Natural killer cell (primary cell): ENCODE results near the gene MED8. TPM values are rescaled to one million over a fixed set of nuclear protein-coding genes. Genes with fewer than 3 reads are reported as not detected.

ENCODE experiments used
- ATAC-seq, 3 donors: fragments of 150-1000 bp in 2 of 3; fragments of 200-7000 bp in 1 of 3; cut with Tn5 transposase; 1 replicate in 1 of 3; 2 replicates in 2 of 3; pipeline ENCODE4 v1.10.0; 2021; ENCODE audit warnings: mild to moderate bottlenecking in 2 of 3, moderate library complexity in 2 of 3
- DNase-seq, 2 donors: peaks; one replicate each; pipeline versions ENCODE4 v3.0.0 to v3.0.0-alpha.2; 2013 to 2021; ENCODE audit warnings: mixed read lengths in 1 of 2
- H3K27ac ChIP-seq: one replicate; pipeline ENCODE4 v1.5.1; 2013; ENCODE audit warnings: mild to moderate bottlenecking, low read length
- H3K27me3 ChIP-seq: one replicate; pipeline ENCODE4 v1.6.1; 2013; ENCODE audit warnings: low read length; ENCODE audit not compliant: control insufficient read depth, insufficient read depth
- H3K36me3 ChIP-seq: one replicate; pipeline ENCODE4 v1.6.1; 2013; ENCODE audit warnings: low read length; ENCODE audit not compliant: control insufficient read depth, insufficient read depth
- H3K4me1 ChIP-seq: one replicate; pipeline ENCODE4 v1.6.1; 2013; ENCODE audit warnings: low read length; ENCODE audit not compliant: control insufficient read depth, insufficient read depth
- H3K4me3 ChIP-seq: one replicate; pipeline ENCODE4 v1.5.1; 2013; ENCODE audit warnings: low read length
- H3K9me3 ChIP-seq: one replicate; pipeline ENCODE4 v1.6.1; 2013; ENCODE audit warnings: low read length; ENCODE audit not compliant: control insufficient read depth, insufficient read depth
- H3K27ac Mint-ChIP-seq, 2 donors: one replicate each; pipeline ENCODE4 v1.8.0; 2022; ENCODE audit warnings: mild to moderate bottlenecking in 2 of 2, mixed read lengths in 2 of 2, moderate library complexity in 1 of 2
- H3K27me3 Mint-ChIP-seq, 2 donors: one replicate each; pipeline ENCODE4 v1.8.0; 2022; ENCODE audit warnings: low read depth in 2 of 2, mixed read lengths in 2 of 2
- H3K36me3 Mint-ChIP-seq: one replicate; pipeline ENCODE4 v1.8.0; 2022; ENCODE audit warnings: mixed read lengths
- H3K4me1 Mint-ChIP-seq, 2 donors: one replicate each; pipeline ENCODE4 v1.8.0; 2022; ENCODE audit warnings: mixed read lengths in 2 of 2
- H3K4me3 Mint-ChIP-seq: one replicate; pipeline ENCODE4 v1.8.0; 2022; ENCODE audit warnings: mild to moderate bottlenecking, moderate library complexity, mixed read lengths
- H3K9me3 Mint-ChIP-seq, 2 donors: one replicate each; pipeline ENCODE4 v1.8.0; 2022; ENCODE audit warnings: mixed read lengths in 2 of 2
- WGBS: methylation state at CpG from one replicate; pipeline ENCODE4 v1.1.7; 2013; ENCODE audit warnings: missing lambda C conversion rate; ENCODE audit not compliant: insufficient coverage; 5-methylcytosine and 5-hydroxymethylcytosine counted together
- intact Hi-C: fragments of 100-400 bp; cut with micrococcal nuclease; formaldehyde crosslinking; loops from one replicate; pipeline ENCODE4 v1.14.2; 2022
- total RNA-seq, 4 donors: library from RNA; stranded (reverse); fragments of 120-200 nt in 1 of 4; gene quantifications; one replicate each; pipeline versions ENCODE4 v1.2.3 to v1.2.4, GENCODE V29; 2013 to 2022
- TF ChIP-seq, protein P1 (sequence below): fragments of 200-600 bp; IDR thresholded peaks from one replicate; pipeline ENCODE4 v1.8.0; 2022; ENCODE audit warnings: antibody characterized with exemption

MED8 gene
- total RNA-seq, 3 donors from 2014 or later (not counting 1 experiment from before 2014, with no cell fraction given): 17.8 to 26.8 (median 22.0) TPM

DNA sequence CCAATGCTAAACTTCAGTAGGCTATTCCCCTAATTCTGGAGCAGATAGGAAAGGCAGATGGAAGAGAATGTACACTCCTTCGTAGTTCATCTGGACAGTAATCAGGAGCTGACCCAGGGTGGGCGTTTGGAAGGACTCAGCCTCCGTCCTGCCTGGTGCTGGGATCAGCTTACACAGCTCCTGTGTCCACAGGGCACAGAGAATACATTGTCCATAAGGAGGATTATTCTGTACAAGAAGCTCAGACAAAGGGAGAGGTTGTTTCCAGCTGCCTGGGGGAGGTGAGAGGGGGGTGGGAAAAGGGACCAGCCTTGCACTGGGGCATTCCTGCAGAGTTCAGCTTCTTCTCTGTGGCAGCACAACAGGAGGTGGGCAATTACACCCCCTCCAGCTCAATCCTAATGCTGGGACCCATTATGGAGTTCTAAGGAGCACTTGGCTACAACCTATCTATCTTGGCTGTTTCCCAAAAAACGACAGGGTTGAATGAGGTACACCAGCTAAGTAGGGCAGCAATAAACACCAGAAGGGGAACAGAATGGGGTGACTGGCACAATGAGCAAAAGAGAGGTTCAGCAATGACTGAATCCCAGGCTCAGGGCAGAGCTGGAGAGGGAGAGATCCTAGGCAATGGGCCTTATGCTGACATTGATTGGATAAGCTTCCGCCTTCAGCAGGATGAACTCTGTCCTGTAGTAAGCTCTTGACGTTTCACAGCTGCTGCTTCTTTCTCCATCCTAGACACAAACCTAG is 7.4 kb downstream of the MED8 start:
- peaks cover 29% of the 10 kb centered on the region for H3K36me3 Mint-ChIP-seq
- no peaks in the 10 kb centered on the region for H3K9me3 Mint-ChIP-seq
- Histone ChIP-seq H3K27ac (no peak overlapping the region), H3K27me3 (no peaks in the 10 kb centered on the region), H3K4me3 (no peak overlapping the region), H3K4me1 (peaks cover 3% of the 10 kb centered on the region), H3K9me3 (no peaks in the 10 kb centered on the region), H3K36me3 (peaks cover 49% of the 10 kb centered on the region)
- H3K4me3 Mint-ChIP-seq: no peak overlapping the region
- WGBS: 86% methylated on average over 6 of the region's 6 CpGs
- H3K4me1 Mint-ChIP-seq: peaks cover 2 to 14% of the 10 kb centered on the region in 2 donors
- intact Hi-C loops: no loop called here
- DNase-seq (no peak), ATAC-seq (no peak)
- no peaks in the 10 kb centered on the region for H3K27me3 Mint-ChIP-seq
- TF ChIP-seq, protein P1, sequence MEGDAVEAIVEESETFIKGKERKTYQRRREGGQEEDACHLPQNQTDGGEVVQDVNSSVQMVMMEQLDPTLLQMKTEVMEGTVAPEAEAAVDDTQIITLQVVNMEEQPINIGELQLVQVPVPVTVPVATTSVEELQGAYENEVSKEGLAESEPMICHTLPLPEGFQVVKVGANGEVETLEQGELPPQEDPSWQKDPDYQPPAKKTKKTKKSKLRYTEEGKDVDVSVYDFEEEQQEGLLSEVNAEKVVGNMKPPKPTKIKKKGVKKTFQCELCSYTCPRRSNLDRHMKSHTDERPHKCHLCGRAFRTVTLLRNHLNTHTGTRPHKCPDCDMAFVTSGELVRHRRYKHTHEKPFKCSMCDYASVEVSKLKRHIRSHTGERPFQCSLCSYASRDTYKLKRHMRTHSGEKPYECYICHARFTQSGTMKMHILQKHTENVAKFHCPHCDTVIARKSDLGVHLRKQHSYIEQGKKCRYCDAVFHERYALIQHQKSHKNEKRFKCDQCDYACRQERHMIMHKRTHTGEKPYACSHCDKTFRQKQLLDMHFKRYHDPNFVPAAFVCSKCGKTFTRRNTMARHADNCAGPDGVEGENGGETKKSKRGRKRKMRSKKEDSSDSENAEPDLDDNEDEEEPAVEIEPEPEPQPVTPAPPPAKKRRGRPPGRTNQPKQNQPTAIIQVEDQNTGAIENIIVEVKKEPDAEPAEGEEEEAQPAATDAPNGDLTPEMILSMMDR: no peak
- H3K27ac Mint-ChIP-seq: peak overlapping the region in 1 of 2 donors; percentile 70

DNA sequence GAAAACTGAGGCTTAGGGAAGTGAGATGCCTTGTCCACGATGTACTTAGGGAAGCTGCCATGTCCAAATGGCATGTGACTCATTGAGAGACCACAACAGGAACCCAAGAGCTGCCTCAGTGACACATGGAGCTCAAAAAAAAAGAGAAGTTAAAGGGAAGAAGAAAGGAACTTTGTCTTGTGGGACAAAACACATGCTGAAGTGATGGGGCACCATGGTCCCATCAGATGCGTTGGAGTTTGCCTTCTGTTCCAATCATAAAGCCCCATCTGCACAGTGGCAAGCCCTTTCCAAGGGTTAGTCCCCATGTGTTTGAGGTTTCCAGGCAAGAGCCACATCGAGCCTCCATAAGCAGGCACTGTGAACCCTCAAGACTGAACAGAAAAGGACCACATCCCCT is 8.0 kb downstream of the MED8 start:
- Mint-ChIP-seq H3K36me3 (peaks cover 23% of the 10 kb centered on the region), H3K9me3 (no peaks in the 10 kb centered on the region), H3K4me3 (no peak overlapping the region), H3K4me1 (peaks cover 0 to 10% of the 10 kb centered on the region in 2 donors), H3K27me3 (no peaks in the 10 kb centered on the region), H3K27ac (peak overlapping the region; percentile 41 to 70)
- 53% methylated on average over 3 of the region's 3 CpGs for WGBS
- Histone ChIP-seq H3K27me3 (no peaks in the 10 kb centered on the region), H3K27ac (no peak overlapping the region), H3K4me3 (no peak overlapping the region), H3K9me3 (no peaks in the 10 kb centered on the region), H3K36me3 (peaks cover 43% of the 10 kb centered on the region), H3K4me1 (peaks cover 3% of the 10 kb centered on the region)
- DNase-seq (no peak), ATAC-seq (no peak)
- intact Hi-C loops: no loop called here
- TF ChIP-seq, protein P1: no peak

DNA sequence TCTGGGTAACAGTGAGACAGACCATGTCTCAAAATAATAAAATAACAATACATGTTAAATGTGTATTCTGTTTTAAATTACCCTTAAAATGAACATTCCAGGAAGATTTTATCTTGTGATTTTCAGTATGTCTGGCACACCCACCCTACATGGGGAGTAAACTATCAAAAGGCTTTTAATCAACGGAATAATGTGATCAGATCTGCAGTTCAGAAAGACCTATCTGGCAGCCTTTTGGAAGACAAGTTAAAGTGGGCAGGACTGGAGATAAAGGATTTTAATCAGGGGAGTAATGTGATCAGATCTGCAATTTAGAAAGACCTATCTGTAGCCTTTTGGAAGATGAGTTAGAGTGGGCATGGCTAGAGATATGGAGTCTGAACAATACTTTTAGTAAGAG is 10.1 kb downstream of the MED8 start:
- Histone ChIP-seq H3K4me1 (peaks cover 3% of the 10 kb centered on the region), H3K36me3 (peaks cover 21% of the 10 kb centered on the region), H3K27me3 (no peaks in the 10 kb centered on the region), H3K9me3 (no peaks in the 10 kb centered on the region), H3K27ac (no peak overlapping the region), H3K4me3 (no peak overlapping the region)
- no peaks in the 10 kb centered on the region for H3K27me3 Mint-ChIP-seq
- WGBS: 100% methylated on average over 1 of the region's 1 CpG
- TF ChIP-seq, protein P1: no peak
- H3K27ac Mint-ChIP-seq: no peak overlapping the region
- ATAC-seq (no peak), DNase-seq (no peak)
- peaks cover 0 to 10% of the 10 kb centered on the region in 2 donors for H3K4me1 Mint-ChIP-seq
- no peaks in the 10 kb centered on the region for H3K9me3 Mint-ChIP-seq
- H3K4me3 Mint-ChIP-seq: no peak overlapping the region
- intact Hi-C loops: no loop called here
- H3K36me3 Mint-ChIP-seq: peaks cover 12% of the 10 kb centered on the region

DNA sequence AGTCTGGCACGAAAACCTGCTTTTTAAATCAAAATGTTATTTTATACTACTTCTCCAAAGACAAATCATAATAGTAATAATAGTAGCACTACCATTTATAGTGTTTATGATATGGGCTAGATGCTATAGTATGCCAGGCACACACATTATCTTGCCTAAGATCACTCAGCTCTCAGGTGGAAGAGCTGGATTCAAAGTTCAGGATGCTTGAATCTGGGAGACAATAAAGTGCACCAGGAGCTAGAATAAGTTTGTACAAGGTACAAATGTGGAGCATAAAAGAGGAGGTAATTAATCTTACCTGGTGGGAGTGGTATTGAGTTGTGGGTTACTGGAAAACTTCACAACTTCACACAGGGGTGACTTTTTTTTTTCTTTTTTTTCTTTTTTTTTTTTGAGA is 11.8 kb downstream of the MED8 start:
- DNase-seq (no peak), ATAC-seq (no peak)
- Histone ChIP-seq H3K36me3 (peaks cover 6% of the 10 kb centered on the region), H3K27me3 (no peaks in the 10 kb centered on the region), H3K9me3 (no peaks in the 10 kb centered on the region), H3K4me1 (peaks cover 3% of the 10 kb centered on the region), H3K27ac (no peak overlapping the region), H3K4me3 (no peak overlapping the region)
- H3K27ac Mint-ChIP-seq: no peak overlapping the region
- peaks cover 0 to 10% of the 10 kb centered on the region in 2 donors for H3K4me1 Mint-ChIP-seq
- no CpG with 5 or more reads among the region's 1 CpG for WGBS
- H3K4me3 Mint-ChIP-seq: no peak overlapping the region
- H3K9me3 Mint-ChIP-seq: no peaks in the 10 kb centered on the region
- intact Hi-C loops: no loop called here
- H3K27me3 Mint-ChIP-seq: no peaks in the 10 kb centered on the region
- peaks cover 4% of the 10 kb centered on the region for H3K36me3 Mint-ChIP-seq
- TF ChIP-seq, protein P1: no peak
